ENCODE data around the gene NGEF. TPM values are rescaled to one million over a fixed set of nuclear protein-coding genes. Genes with fewer than 3 reads are reported as not detected.

NGEF gene, protein sequence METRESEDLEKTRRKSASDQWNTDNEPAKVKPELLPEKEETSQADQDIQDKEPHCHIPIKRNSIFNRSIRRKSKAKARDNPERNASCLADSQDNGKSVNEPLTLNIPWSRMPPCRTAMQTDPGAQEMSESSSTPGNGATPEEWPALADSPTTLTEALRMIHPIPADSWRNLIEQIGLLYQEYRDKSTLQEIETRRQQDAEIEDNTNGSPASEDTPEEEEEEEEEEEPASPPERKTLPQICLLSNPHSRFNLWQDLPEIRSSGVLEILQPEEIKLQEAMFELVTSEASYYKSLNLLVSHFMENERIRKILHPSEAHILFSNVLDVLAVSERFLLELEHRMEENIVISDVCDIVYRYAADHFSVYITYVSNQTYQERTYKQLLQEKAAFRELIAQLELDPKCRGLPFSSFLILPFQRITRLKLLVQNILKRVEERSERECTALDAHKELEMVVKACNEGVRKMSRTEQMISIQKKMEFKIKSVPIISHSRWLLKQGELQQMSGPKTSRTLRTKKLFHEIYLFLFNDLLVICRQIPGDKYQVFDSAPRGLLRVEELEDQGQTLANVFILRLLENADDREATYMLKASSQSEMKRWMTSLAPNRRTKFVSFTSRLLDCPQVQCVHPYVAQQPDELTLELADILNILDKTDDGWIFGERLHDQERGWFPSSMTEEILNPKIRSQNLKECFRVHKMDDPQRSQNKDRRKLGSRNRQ
- 1.2 and 1.4 TPM in 2 replicates for polyA plus RNA-seq (2012; rRNA removed)
- polyA plus RNA-seq (2012; cell fraction: cytosol; rRNA removed): 0.22 and 0.79 TPM in 2 replicates
- polyA plus RNA-seq (2012; cell fraction: nucleus; rRNA removed): 1.4 and 1.5 TPM in 2 replicates

DNA sequence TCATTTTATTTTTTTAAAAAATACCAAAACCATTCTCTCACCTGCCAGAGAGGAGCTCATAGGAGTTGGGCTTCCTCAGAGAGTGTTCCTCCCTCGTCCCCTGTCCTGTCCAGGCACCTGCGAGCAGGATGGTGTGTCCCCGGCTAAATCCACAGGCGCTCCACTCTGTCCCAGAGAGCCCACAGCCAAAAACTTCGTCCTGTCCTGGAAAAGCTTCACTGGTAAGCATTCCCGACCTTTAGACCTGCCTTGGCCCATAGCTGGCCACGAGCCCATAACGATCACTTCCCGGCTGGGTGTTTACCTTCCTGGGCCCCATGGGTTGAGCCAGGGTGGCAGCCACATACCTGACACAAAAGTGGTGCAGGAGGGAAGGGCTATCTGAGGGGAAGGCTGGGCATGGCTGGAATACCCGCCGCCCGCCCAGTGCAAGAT, at the start of gene NGEF:
TSS of gene NGEF (minus strand) at position 230 of the 435 bp plus-strand sequence. CDS start 38,366 bp downstream, outside the sequence.
- no peak for DNase-seq
- H3K27me3 ChIP-seq (ENCODE audit: insufficient read depth): no peaks in the 10 kb centered on the region
- no peak within 1 kb of the TSS for H3K9ac ChIP-seq
- POLR2A ChIA-PET: no interaction called here
- H4K20me1 ChIP-seq (ENCODE audit: insufficient read depth): no peaks in the 10 kb centered on the region
- no peak within 1 kb of the TSS for H3K27ac ChIP-seq (ENCODE audit: low read depth in 2 of 2, low read length in 1 of 2)
- no peak within 1 kb of the TSS for H3K4me2 ChIP-seq
- no peaks in the 10 kb centered on the region for H3K4me1 ChIP-seq (ENCODE audit: control insufficient read depth in 1 of 2, insufficient read depth in 2 of 2, low read depth in 1 of 2, low read length in 1 of 2)
- CTCF ChIA-PET: interaction anchor here (0.7 to 1.0 kb wide), 2 partner anchors 16 to 41 kb away, joined by 3 to 6 read pairs; no protein-coding TSS in a partner anchor
- H3K36me3 ChIP-seq (replicated peaks in 1 of 2; ENCODE audit: control insufficient read depth in 1 of 2, insufficient read depth in 2 of 2, low read length in 1 of 2): no peaks in the 10 kb centered on the region
- H3K9me3 ChIP-seq: no peaks in the 10 kb centered on the region
- no peaks in the 10 kb centered on the region for H3K79me2 ChIP-seq (ENCODE audit: insufficient read depth)
- no peaks in the 10 kb centered on the region for H3K9me2 ChIP-seq
- no peak within 1 kb of the TSS for H3K4me3 ChIP-seq (ENCODE audit: low read depth in 2 of 2, low read length in 1 of 2)
- no peaks in the 10 kb centered on the region for H3F3A ChIP-seq (replicated peaks; ENCODE audit: insufficient read depth)
- H2AFZ ChIP-seq (ENCODE audit: low read depth): no peak within 1 kb of the TSS
- 74% methylated on average over 11 of the region's 12 CpGs for WGBS (ENCODE audit: low lambda C conversion rate)
- TF ChIP-seq TCF12 (IDR thresholded peaks at IDR 0.05) (no peak), RAD21 (IDR thresholded peaks at IDR 0.05; ENCODE audit: low read length) (no peak), JUND (IDR thresholded peaks at IDR 0.05) (no peak), MEF2A (IDR thresholded peaks at IDR 0.05; ENCODE audit: borderline replicate concordance, low read depth) (no peak)
- TF ChIP-seq, protein P1, sequence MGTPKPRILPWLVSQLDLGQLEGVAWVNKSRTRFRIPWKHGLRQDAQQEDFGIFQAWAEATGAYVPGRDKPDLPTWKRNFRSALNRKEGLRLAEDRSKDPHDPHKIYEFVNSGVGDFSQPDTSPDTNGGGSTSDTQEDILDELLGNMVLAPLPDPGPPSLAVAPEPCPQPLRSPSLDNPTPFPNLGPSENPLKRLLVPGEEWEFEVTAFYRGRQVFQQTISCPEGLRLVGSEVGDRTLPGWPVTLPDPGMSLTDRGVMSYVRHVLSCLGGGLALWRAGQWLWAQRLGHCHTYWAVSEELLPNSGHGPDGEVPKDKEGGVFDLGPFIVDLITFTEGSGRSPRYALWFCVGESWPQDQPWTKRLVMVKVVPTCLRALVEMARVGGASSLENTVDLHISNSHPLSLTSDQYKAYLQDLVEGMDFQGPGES (IDR thresholded peaks at IDR 0.05; ENCODE audit: low read depth, low read length): no peak

DNA sequence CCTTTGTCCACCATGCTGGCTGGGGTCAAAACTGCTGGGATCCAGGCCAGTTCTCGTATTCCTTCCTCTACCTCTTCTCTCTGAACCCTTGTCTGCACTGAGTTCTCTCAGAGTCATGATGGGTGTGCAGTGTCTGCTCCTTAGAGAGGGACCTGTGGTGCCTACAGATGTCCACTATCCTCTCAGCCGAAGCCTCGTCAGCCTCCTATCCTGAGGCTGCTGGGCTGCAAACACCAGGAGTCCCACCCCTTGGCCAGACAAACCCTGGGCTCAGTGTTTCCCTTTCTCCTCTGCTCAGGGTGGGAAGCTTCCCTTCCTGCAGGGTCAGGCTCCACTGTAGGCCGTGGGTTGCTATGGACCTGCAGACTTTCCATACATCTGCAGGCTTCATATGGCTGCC, 49.4 kb upstream of the NGEF start:
- Histone ChIP-seq H3K9ac (no peak overlapping the region), H3K4me2 (no peak overlapping the region), H4K20me1 (ENCODE audit: insufficient read depth) (no peaks in the 10 kb centered on the region), H3K9me2 (no peaks in the 10 kb centered on the region), H3K79me2 (ENCODE audit: insufficient read depth) (no peaks in the 10 kb centered on the region), H3K36me3 (replicated peaks in 1 of 2; ENCODE audit: control insufficient read depth in 1 of 2, insufficient read depth in 2 of 2, low read length in 1 of 2) (no peaks in the 10 kb centered on the region), H3K27me3 (ENCODE audit: insufficient read depth) (no peaks in the 10 kb centered on the region), H3K4me3 (ENCODE audit: low read depth in 2 of 2, low read length in 1 of 2) (no peak overlapping the region), H3K27ac (ENCODE audit: low read depth in 2 of 2, low read length in 1 of 2) (no peak overlapping the region), H3F3A (replicated peaks; ENCODE audit: insufficient read depth) (no peaks in the 10 kb centered on the region), H3K4me1 (ENCODE audit: control insufficient read depth in 1 of 2, insufficient read depth in 2 of 2, low read depth in 1 of 2, low read length in 1 of 2) (peaks cover 0 to 17% of the 10 kb centered on the region in 2 experiments; a peak in 1 of 4 replicates), H3K9me3 (no peaks in the 10 kb centered on the region), H2AFZ (ENCODE audit: low read depth) (no peak overlapping the region)
- 49% methylated on average over 2 of the region's 4 CpGs for WGBS (ENCODE audit: low lambda C conversion rate)
- no peak for DNase-seq
- TF ChIP-seq GABPA (IDR thresholded peaks at IDR 0.05; ENCODE audit: low read depth) (no peak), FOXJ3 (CRISPR knock-in tag; IDR thresholded peaks at IDR 0.05) (no peak), TAF1 (IDR thresholded peaks at IDR 0.05; ENCODE audit: borderline replicate concordance, low read depth, low read length) (no peak), FOSL2 (IDR thresholded peaks at IDR 0.05; ENCODE audit: borderline replicate concordance, low read depth) (no peak), CHD2 (IDR thresholded peaks at IDR 0.05; ENCODE audit: low read length, partially characterized antibody) (no peak), RCOR1 (IDR thresholded peaks at IDR 0.05; ENCODE audit: low read length) (no peak), MXI1 (IDR thresholded peaks at IDR 0.05; ENCODE audit: low read depth, low read length) (no peak), RAD21 (IDR thresholded peaks at IDR 0.05; ENCODE audit: low read length) (no peak), SIN3A (IDR thresholded peaks at IDR 0.05; ENCODE audit: borderline replicate concordance, low read depth, low read length) (no peak), SMC3 (IDR thresholded peaks at IDR 0.05; ENCODE audit: low read depth, low read length) (no peak), EZH2phosphoT487 (IDR thresholded peaks at IDR 0.05; ENCODE audit: borderline replicate concordance, low read depth) (no peak), RFX5 (IDR thresholded peaks at IDR 0.05; ENCODE audit: low read length) (no peak), NFIC (IDR thresholded peaks at IDR 0.05; ENCODE audit: borderline replicate concordance) (no peak)
- TF ChIP-seq, protein P2, sequence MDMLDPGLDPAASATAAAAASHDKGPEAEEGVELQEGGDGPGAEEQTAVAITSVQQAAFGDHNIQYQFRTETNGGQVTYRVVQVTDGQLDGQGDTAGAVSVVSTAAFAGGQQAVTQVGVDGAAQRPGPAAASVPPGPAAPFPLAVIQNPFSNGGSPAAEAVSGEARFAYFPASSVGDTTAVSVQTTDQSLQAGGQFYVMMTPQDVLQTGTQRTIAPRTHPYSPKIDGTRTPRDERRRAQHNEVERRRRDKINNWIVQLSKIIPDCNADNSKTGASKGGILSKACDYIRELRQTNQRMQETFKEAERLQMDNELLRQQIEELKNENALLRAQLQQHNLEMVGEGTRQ (IDR thresholded peaks at IDR 0.05; ENCODE audit: borderline replicate concordance, low read depth, low read length): no peak
- POLR2A ChIA-PET: no interaction called here
- CTCF ChIA-PET: interaction anchor here (1.0 to 1.2 kb wide), 2 partner anchors 9 to 188 kb away, joined by 3 to 4 read pairs; no protein-coding TSS in a partner anchor
